ENCODE results near the gene ZEB1.
"Not testable (repeated sequence)": the region's sequence is repeated elsewhere in the genome, so short reads cannot be mapped to it uniquely, and the experiment has no call there.

ZEB1 gene

DNA sequence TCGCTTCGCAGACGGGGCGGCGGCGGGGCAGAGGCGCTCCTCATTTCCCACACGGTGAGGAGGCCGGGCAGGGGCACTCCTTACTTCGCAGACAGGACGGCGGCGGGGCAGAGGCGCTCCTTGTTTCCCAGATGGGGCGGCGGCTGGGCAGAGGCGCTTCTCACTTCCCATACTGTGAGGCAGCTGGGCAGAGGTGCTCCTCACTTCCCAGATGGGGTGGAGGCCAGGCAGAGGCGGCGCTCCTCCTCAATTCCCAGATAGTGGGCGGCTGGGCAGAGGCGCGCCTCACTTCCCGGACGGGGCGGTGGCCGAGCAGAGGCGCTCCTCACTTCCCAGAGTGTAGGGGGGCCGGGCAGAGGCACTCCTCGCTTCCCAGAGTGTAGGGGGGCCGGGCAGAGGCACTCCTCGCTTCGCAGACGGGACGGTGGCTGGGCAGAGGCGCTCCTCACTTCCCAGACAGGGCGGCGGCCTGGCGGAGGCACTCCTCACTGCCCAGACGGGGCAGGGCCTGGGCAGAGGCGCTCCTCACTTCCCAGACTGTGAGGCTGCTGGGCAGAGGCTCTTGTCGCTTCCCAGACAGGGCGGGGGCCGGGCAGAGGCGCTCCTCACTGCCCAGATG is 43.1 kb downstream of the ZEB1 start:
- H3K4me1 ChIP-seq = peaks cover 15% of the 10 kb centered on the region
- no peak overlapping the region for H3K4me3 ChIP-seq (ENCODE audit: low read depth, low read length)
- no peaks in the 10 kb centered on the region for H3K9me3 ChIP-seq
- TF ChIP-seq, protein P1, sequence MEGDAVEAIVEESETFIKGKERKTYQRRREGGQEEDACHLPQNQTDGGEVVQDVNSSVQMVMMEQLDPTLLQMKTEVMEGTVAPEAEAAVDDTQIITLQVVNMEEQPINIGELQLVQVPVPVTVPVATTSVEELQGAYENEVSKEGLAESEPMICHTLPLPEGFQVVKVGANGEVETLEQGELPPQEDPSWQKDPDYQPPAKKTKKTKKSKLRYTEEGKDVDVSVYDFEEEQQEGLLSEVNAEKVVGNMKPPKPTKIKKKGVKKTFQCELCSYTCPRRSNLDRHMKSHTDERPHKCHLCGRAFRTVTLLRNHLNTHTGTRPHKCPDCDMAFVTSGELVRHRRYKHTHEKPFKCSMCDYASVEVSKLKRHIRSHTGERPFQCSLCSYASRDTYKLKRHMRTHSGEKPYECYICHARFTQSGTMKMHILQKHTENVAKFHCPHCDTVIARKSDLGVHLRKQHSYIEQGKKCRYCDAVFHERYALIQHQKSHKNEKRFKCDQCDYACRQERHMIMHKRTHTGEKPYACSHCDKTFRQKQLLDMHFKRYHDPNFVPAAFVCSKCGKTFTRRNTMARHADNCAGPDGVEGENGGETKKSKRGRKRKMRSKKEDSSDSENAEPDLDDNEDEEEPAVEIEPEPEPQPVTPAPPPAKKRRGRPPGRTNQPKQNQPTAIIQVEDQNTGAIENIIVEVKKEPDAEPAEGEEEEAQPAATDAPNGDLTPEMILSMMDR (IDR thresholded peaks at IDR 0.05; ENCODE audit: low read depth, low read length) = no peak
- H3K27me3 ChIP-seq = no peaks in the 10 kb centered on the region
- peaks cover 5% of the 10 kb centered on the region for H3K36me3 ChIP-seq
- DNase-seq = no peak

DNA sequence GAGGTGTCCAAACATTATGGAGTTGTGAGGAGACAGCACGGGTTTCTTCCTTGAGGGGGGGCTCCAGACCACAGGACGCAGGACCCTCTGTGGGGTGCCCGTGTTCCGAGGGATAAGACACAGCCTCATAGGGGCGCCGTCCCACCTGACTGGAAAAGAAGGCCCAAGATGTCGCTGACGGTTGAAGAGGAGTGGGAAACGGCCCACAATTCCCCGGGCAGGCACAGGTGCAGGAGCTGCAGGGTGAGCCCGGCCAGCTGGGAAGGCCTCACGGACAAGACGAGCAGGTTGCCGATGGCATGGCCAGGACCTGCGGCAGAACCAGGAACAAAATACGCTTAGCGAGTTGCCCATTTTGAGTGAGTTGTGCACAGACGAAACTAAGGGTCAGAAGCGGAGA is 44.7 kb downstream of the ZEB1 start:
- not testable (repeated sequence) for DNase-seq; H3K36me3 ChIP-seq; H3K4me3 ChIP-seq (ENCODE audit: low read depth, low read length); H3K9me3 ChIP-seq; H3K27me3 ChIP-seq
- H3K4me1 ChIP-seq = peaks cover 15% of the 10 kb centered on the region

DNA sequence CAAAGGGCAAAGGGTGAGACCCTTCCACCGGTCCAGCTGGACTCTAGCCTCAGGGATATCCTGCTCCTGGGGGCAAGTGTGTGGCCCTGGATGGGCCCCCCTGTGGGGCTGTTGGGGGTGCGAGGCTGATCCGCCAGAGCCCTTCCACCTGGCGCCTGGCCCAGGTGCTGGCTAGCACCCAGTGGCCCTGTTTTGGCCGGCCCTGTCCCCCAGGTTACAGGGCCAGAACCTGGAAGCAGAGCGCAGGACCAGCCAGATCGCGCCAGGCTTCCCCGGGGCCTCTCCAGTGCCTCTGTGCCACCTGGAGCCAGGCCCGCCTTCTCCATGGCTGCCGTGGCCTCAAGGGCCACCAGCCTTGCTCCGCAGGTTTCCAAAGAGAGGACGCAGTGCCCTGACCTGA is 45.2 kb downstream of the ZEB1 start:
- H3K27me3 ChIP-seq, H3K9me3 ChIP-seq, DNase-seq: not testable (repeated sequence)

DNA sequence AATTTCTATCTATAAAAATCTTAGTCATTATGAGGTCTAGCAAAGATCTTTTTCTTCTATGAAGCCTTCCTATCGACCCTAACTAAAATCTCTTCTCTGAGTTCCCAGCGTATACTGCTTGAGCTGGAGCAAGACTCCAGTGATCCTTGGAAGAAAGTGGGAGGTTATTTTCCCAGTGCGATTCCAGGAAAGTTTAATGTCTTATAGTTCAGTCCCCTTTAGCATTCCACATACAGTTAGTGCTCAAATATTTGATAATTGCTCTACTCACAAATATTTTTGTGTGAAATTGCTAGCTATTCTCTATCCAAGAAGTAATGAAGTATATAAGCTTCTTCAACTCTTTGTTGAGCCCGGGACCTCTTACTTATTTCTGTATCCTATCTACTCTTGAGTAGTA is 47.7 kb downstream of the ZEB1 start:
- Histone ChIP-seq H3K27me3 (no peaks in the 10 kb centered on the region), H3K4me3 (ENCODE audit: low read depth, low read length) (no peak overlapping the region), H3K36me3 (no peaks in the 10 kb centered on the region), H3K4me1 (peaks cover 10% of the 10 kb centered on the region), H3K9me3 (no peaks in the 10 kb centered on the region)
- no peak for DNase-seq
- TF ChIP-seq, protein P1 (IDR thresholded peaks at IDR 0.05; ENCODE audit: low read depth, low read length) = no peak

More for the DNA sequence above, 45.2 kb downstream of the ZEB1 start:
- not testable (repeated sequence) for H3K4me3 ChIP-seq (ENCODE audit: low read depth, low read length); H3K36me3 ChIP-seq
- H3K4me1 ChIP-seq = peaks cover 15% of the 10 kb centered on the region

DNA sequence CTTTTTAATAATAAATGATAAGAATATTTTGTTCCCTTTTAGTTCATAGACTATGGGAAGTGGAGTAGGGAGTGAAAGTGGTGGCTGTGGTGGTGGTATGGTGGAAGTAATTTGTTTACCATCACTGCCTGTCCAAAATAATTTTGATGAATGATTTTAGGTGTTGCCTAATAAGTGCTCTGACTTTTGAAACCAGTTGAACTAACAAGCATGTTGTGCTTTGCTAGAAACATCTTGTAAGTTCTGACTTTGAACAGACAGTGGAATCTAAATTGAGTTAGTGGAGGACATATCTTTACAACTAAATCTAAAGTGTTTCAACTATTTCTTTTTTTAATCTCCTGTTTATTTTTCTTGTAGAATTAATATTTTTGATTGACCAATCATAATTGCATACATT is 49.7 kb downstream of the ZEB1 start:
- H3K4me1 ChIP-seq = peaks cover 11% of the 10 kb centered on the region
- no peaks in the 10 kb centered on the region for H3K9me3 ChIP-seq
- no peaks in the 10 kb centered on the region for H3K27me3 ChIP-seq
- no peaks in the 10 kb centered on the region for H3K36me3 ChIP-seq
- no peak for DNase-seq
- H3K4me3 ChIP-seq (ENCODE audit: low read depth, low read length) = no peak overlapping the region
- TF ChIP-seq, protein P1 (IDR thresholded peaks at IDR 0.05; ENCODE audit: low read depth, low read length) = no peak

DNA sequence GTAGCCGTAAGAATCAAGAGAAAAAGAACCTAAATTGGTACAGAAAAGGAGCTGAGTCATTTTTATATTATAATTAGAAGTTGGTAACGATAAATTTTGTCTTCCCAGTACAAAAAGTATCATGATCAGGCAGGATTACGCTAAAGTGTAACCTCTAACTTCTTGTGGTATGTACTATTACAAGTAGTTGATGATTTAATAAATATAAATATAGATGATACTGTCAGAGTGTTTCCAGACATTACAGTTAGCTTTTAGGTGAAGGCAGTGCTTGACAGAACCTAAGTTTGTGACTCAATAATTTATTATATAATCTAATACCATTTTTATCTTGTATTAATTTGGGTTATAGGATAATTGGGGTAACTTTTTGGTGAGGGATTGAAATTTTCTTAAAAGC is 53.4 kb downstream of the ZEB1 start:
- Histone ChIP-seq H3K36me3 (no peaks in the 10 kb centered on the region), H3K9me3 (no peaks in the 10 kb centered on the region), H3K27me3 (no peaks in the 10 kb centered on the region), H3K4me1 (peaks cover 10% of the 10 kb centered on the region), H3K4me3 (ENCODE audit: low read depth, low read length) (no peak overlapping the region)
- DNase-seq = no peak
- TF ChIP-seq, protein P1 (IDR thresholded peaks at IDR 0.05; ENCODE audit: low read depth, low read length) = no peak

DNA sequence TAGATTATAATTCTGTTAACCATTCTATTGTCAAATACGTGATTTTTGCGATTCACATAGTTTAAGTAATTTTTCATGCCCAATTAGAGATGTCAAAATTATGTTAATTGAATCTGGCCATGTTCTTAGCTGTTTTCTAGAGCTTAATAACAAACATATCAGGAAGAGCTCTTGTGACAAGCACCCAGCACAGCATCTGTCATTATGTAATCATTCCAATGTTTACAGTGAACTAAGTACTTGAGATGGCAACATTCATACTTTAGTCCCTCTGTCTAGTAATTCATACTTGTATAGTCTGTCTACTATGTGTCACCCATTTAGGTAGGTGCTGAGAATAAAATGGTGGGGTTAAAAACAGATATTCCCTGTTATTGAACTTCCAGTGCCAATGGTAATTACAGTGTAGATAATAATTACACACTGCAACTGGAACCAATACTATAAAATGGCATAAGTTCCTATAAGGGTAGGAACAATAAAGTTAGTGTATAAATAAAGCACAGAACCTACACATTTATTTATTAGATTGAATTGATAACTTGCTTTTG is 55.2 kb downstream of the ZEB1 start:
- no peak for DNase-seq
- H3K27me3 ChIP-seq = no peaks in the 10 kb centered on the region

More for the DNA sequence above, 55.2 kb downstream of the ZEB1 start:
- H3K4me3 ChIP-seq (ENCODE audit: low read depth, low read length) = no peak overlapping the region
- no peaks in the 10 kb centered on the region for H3K36me3 ChIP-seq
- TF ChIP-seq, protein P1 (IDR thresholded peaks at IDR 0.05; ENCODE audit: low read depth, low read length) = no peak
- no peaks in the 10 kb centered on the region for H3K9me3 ChIP-seq
- peaks cover 10% of the 10 kb centered on the region for H3K4me1 ChIP-seq

Data from BE2C (cell line).